HG02938 (cell line): ENCODE data around the gene CZIB.
"Not testable (repeated sequence)": the region's sequence is repeated elsewhere in the genome, so short reads cannot be mapped to it uniquely, and the experiment has no call there.

Source experiments
- ATAC-seq: cut with Tn5 transposase; IDR thresholded peaks from one replicate; pipeline ENCODE4 v1.9.1; 2021; ENCODE audit warnings: mild to moderate bottlenecking, moderate library complexity; ENCODE audit not compliant: unreplicated experiment

Gene CZIB

GRCh38 chr1:53189061-53189460 is 31.4 kb downstream of the CZIB start:
- ATAC-seq: no peak

GRCh38 chr1:53188099-53188498 is 32.3 kb downstream of the CZIB start:
- ATAC-seq: no peak

GRCh38 chr1:53187401-53187800 is 33.0 kb downstream of the CZIB start:
- ATAC-seq: no peak

DNA sequence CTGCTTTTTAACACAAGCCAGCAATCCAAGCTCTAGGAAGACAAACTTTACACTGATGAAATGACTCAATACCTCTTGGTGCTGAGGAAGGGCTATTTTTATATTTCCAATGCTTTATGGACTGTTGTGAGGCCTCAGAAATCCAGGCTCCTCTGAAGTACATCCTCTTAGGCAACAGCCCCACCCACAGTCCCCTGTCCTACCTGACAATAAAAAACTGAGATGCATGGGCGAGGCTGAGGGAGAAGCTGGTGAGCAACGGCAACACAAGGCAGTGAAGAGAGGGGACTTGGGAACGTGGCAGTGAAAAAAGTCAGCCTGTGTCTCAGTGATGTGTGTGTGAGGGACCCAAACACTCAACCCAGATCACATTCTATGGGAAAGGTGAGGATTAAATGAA is 33.9 kb downstream of the CZIB start:
- ATAC-seq: no peak

GRCh38 chr1:53185955-53186297 is 34.5 kb downstream of the CZIB start:
- ATAC-seq: not testable (repeated sequence)

- ATAC-seq: no peak
These were observed 37.1 kb downstream of the CZIB start for GRCh38 chr1:53183095-53183990.

- ATAC-seq: no peak
These were observed 37.7 kb downstream of the CZIB start for GRCh38 chr1:53182716-53183094.

GRCh38 chr1:53182111-53182593 is 38.3 kb downstream of the CZIB start:
- ATAC-seq: no peak

DNA sequence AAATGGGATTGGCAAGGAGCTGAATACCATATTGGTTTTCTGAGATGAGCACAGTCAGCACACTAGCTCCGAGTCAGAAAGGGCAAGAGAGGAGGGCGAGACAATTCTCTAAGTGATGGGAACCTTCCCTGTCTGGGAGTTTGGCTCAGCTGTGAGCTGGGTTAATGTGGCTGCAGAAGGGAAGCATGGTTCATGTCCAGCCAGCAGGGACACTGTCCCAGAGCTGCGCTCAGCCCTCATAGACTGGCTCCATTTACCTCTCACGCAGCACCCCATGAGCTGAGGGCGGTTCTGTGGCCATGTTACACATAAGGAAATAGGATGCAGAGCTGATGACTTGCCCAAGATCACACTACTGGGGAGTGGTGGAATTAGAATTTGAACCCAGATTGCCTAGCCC is 39.5 kb downstream of the CZIB start:
- no peak for ATAC-seq

GRCh38 chr1:53180226-53180625 is 40.2 kb downstream of the CZIB start:
- ATAC-seq: no peak

DNA sequence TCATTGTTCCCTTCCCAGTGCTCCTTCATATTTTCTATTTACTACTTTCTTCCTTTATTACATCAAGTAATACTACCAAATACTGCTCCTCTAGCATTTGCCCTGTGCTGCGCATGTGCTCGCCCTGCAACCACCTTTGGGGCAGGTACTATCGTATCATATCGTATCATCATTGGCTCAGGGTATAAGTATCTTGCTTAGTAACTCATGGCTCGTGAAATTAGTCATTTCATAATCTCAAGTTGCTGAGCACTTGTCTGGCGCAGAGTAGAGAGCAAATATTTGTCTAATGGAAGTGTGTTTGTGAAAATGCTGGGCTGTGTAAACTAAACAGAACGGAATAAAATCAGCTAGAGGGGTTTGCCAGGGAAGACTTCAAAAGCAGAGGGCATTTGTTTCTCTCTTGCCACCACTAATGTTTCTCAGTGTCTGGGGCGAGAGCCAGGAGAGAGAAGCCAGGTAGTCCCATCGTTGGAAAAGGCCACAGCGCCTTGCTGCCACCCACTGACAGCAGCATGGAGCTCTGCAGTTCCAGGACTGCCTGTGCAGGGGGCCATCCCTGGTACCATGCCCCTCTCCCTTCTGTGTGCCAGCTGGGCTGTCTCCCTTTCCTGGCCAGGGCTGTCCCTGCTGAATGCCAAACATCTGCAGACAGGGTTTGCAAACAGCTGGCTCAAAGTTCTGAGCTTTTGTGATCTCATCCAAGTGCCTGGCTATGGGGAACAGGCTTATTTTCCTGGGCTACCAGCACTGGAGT is 43.8 kb downstream of the CZIB start:
- no peak for ATAC-seq

- ATAC-seq: no peak
These were observed 45.2 kb downstream of the CZIB start for GRCh38 chr1:53174971-53175913.

DNA sequence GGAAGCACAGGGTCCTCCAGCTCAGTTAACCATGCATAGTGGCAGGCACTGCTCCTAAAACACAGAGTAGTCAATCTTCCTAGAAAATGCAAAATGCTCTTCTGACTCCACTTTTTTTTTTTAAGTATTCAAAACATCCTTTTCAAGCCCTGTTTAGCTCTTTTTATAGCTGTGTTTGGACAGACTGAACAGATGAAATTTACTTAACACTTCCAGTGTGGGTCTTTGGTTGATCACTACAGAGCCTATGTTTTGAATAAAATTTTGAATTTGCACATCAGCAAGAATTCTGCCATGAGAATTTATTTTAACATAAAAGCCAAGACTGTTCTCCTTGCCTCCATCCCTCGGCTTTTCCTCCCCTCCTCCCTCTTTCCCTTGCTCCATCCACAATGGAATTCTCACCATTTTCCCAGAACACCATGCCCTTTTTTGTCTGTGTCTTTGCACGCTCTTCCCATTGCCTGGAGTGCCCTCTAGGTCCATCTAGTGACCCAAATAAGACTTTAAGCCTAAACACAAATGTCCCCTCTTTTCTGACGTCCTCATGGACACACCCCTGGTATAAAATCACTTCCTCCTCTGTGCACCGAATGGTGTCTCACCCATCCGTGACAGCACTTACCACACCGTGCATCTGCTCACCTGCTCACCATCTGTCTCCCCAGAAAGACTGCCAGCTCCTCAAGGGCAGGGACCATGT is 47.9 kb downstream of the CZIB start:
- no peak for ATAC-seq

- no peak for ATAC-seq
These were observed 53.5 kb downstream of the CZIB start for GRCh38 chr1:53166912-53167311.

DNA sequence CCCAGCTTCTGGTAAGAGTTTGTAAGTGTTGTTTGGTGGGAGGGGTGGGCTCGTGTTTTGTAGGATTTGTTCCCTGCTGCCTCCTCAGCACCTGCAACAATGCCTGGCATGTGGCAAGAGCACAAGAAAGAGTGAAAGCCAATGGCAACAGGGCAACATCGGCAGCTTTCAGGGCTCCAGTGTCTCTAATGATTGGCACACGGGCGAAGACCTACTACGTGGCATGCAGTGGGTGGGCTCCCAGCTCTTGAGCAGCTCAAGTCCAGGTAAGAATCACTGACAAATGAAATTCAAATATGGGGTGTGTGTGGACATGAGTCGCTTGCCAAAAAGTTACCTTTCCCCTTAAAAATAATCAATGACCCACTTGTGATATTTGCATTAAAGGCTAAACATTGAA is 54.1 kb downstream of the CZIB start:
- no peak for ATAC-seq

GRCh38 chr1:53165408-53165961 is 54.9 kb downstream of the CZIB start:
- no peak for ATAC-seq
